Mesothelial cell of epicardium (in vitro differentiated cells): ENCODE results near the gene NAALADL2. TPM values are rescaled to one million over a fixed set of nuclear protein-coding genes. Genes with fewer than 3 reads are reported as not detected.

ENCODE experiments used
- DNase-seq, 2 experiments: peaks; one replicate each; pipeline ENCODE4 v3.0.0; 2021; ENCODE audit warnings: low spot score in 2 of 2; ENCODE audit not compliant: unreplicated experiment in 2 of 2
- H3K27ac Mint-ChIP-seq: 2 replicates; pipeline ENCODE4 v1.8.0; 2021; ENCODE audit warnings: mixed read lengths
- H3K27me3 Mint-ChIP-seq: 2 replicates; pipeline ENCODE4 v1.8.0; 2021; ENCODE audit warnings: low read depth, mixed read lengths
- H3K36me3 Mint-ChIP-seq: 2 replicates; pipeline ENCODE4 v1.8.0; 2021; ENCODE audit warnings: mixed read lengths
- H3K4me1 Mint-ChIP-seq: 2 replicates; pipeline ENCODE4 v1.8.0; 2021; ENCODE audit warnings: mixed read lengths
- H3K4me3 Mint-ChIP-seq: 2 replicates; pipeline ENCODE4 v1.8.0; 2021; ENCODE audit warnings: mild to moderate bottlenecking, moderate library complexity, mixed read lengths
- H3K9me3 Mint-ChIP-seq: 2 replicates; pipeline ENCODE4 v1.8.0; 2021; ENCODE audit warnings: mixed read lengths
- total RNA-seq: library from RNA; stranded (reverse); gene quantifications from 3 replicates; pipeline ENCODE4 v1.2.1, GENCODE V29; 2021
- TF ChIP-seq, protein P1 (sequence below): fragments of 200-600 bp; sonication (generic); IDR thresholded peaks from one replicate; pipeline ENCODE4 v1.5.0; 2021; ENCODE audit warnings: antibody characterized with exemption; ENCODE audit not compliant: unreplicated experiment

NAALADL2 gene
- total RNA-seq, 1 donor from 2014 or later, result 27.9 TPM

DNA sequence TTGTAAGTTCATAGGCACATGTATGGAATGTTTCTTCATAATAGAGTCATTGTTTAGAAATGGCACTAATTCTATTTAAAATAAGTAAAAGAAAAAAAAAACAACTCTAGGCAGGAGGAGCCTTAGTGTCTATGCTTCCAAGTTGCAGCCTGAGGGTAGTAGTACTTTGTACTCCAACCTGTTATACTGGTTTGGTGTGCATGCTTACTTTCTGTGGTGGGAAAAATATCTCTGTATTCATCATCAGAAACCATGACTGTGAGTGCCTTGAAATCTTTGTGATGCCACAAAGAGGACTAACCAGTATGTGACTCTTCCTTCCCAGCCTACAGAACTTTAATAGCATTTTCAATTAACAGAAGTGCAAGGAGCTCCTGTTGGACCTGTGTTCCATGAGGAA is 4.4 kb downstream of the NAALADL2 start:
- peak overlapping the region; percentile 92 for H3K27ac Mint-ChIP-seq

DNA sequence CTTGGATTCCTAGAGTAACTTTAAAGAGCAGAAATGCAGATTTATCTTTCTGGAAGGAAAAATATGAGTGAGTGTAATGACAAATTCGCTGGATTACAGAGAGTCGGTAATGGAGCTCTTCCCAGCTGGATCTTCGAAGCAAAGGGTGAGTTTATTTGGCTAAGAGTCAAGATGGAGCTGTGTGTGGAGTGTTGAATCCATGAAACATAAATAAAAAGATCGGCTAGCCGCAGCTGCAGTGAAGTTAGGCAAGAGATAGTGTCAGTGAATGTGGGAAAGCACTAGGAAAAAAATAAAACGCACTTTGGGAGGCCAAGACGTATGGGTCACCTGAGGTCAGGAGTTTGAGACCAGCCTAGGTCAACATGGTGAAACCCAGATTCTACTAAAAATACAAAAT is 10.3 kb downstream of the NAALADL2 start:
- TF ChIP-seq, protein P1, sequence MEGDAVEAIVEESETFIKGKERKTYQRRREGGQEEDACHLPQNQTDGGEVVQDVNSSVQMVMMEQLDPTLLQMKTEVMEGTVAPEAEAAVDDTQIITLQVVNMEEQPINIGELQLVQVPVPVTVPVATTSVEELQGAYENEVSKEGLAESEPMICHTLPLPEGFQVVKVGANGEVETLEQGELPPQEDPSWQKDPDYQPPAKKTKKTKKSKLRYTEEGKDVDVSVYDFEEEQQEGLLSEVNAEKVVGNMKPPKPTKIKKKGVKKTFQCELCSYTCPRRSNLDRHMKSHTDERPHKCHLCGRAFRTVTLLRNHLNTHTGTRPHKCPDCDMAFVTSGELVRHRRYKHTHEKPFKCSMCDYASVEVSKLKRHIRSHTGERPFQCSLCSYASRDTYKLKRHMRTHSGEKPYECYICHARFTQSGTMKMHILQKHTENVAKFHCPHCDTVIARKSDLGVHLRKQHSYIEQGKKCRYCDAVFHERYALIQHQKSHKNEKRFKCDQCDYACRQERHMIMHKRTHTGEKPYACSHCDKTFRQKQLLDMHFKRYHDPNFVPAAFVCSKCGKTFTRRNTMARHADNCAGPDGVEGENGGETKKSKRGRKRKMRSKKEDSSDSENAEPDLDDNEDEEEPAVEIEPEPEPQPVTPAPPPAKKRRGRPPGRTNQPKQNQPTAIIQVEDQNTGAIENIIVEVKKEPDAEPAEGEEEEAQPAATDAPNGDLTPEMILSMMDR, result no peak
- Mint-ChIP-seq H3K4me3 (no peak overlapping the region), H3K4me1 (peaks cover 11% of the 10 kb centered on the region)

More for the DNA sequence above, 4.4 kb downstream of the NAALADL2 start:
- TF ChIP-seq, protein P1, result no peak
- Mint-ChIP-seq H3K4me3 (peak overlapping the region; percentile 31), H3K36me3 (no peaks in the 10 kb centered on the region), H3K27me3 (no peaks in the 10 kb centered on the region), H3K9me3 (no peaks in the 10 kb centered on the region), H3K4me1 (peaks cover 51% of the 10 kb centered on the region)
- DNase-seq, result no peak

DNA sequence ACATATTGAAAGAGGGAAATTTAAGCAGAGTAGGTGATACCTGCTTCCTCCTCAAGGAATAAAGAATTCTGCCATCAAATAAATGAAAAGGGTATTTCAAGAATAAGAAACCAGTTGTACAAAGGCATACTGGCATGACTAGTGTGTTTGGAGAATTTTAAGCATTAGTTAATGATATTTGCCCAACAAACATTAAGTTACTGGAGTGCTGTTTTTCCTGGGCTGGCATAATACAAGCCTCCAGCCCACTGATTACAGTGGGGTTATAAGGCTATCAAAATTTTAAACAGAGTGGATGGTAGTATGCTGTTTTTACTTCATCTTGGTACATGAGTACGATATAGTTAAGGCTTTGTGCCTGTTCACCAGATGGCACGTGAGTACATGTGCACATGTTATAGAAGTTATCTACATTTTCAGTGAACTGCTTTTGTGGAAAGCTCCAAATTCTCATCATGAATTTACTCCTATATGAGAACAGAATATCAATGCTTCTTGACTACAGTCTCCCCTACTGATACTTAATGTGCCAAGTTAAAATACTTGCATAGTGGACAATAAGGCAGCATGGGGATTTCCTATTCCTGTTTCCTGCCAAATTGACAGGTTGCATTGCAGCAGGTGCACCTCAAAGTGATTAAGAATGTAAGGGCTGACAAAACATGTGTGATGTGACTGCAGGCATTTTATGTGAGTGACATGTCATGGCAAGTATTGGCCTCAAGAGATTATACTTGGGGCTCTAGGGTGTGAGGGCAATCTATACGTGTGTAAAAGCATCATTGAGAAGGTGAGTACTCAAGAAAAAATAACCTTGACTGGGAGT is 14.9 kb downstream of the NAALADL2 start:
- DNase-seq, result no peak
- H3K9me3 Mint-ChIP-seq, result no peaks in the 10 kb centered on the region
- TF ChIP-seq, protein P1, result no peak
- peaks cover 11% of the 10 kb centered on the region for H3K4me1 Mint-ChIP-seq
- H3K27ac Mint-ChIP-seq, result no peak overlapping the region
- H3K27me3 Mint-ChIP-seq, result no peaks in the 10 kb centered on the region
- H3K36me3 Mint-ChIP-seq, result no peaks in the 10 kb centered on the region
- no peak overlapping the region for H3K4me3 Mint-ChIP-seq

More for the DNA sequence above, 10.3 kb downstream of the NAALADL2 start:
- Mint-ChIP-seq H3K36me3 (no peaks in the 10 kb centered on the region), H3K9me3 (no peaks in the 10 kb centered on the region), H3K27me3 (no peaks in the 10 kb centered on the region), H3K27ac (no peak overlapping the region)
- no peak for DNase-seq

DNA sequence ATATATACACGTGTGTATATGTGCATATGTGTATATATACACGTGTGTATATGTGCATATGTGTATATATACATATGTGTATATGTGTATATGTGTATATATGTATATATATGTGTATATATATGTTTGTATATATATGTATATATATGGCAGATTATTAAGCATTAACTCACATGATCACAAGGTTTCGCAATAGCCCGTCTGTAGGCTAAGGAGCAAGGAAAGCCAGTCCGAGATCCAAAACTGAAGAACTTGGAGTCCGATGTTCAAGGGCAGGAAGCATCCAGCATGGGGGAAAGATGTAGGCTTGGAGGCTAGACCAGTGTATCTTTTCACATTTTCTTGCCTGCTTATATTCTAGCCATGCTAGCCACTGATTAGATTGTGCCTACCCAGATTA is 23.7 kb downstream of the NAALADL2 start:
- H3K4me3 Mint-ChIP-seq, result no peak overlapping the region

DNA sequence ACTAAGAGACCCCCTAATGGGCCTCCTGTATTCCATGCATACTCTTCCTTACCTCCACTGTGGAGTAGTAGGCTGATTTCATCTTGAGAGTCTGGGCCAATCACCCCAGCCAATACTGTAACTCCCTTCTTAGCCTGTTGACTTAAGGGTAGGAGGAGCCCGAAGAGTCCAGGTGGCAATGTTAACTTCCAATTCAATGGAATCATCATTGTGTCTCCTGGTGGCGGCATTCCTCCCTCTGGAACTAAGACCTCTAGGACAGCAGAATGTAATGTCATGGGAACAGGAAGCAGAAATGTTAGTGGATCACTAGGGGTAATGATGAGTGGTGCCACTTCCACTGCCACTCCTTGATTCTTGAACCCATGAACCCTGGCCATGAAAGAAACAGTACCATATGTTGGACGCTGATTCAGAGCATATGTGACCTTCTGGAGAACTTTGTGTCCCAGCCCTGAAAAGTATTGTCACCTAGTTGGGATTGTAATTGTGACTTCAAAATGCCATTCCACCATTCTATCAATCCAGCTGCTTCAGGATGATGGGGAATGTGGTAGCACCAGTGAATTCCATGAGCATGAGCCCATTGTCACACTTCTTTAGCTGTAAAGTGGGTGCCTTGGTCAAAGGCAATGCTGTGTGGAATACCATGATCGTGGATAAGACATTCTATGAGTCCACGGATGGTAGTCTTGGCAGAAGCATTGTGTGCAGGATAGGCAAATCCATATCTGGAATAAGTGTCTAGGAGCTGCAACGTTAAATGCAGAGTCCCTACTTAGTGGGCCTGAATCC is 24.9 kb downstream of the NAALADL2 start:
- no peaks in the 10 kb centered on the region for H3K27me3 Mint-ChIP-seq
- H3K27ac Mint-ChIP-seq, result no peak overlapping the region
- H3K9me3 Mint-ChIP-seq, result peaks cover 26% of the 10 kb centered on the region
- H3K4me1 Mint-ChIP-seq, result no peaks in the 10 kb centered on the region
- peaks cover 7% of the 10 kb centered on the region for H3K36me3 Mint-ChIP-seq
- DNase-seq, result no peak
- H3K4me3 Mint-ChIP-seq, result no peak overlapping the region
- TF ChIP-seq, protein P1, result no peak

More for the DNA sequence above, 23.7 kb downstream of the NAALADL2 start:
- H3K27ac Mint-ChIP-seq, result no peak overlapping the region
- H3K9me3 Mint-ChIP-seq, result peaks cover 26% of the 10 kb centered on the region
- H3K36me3 Mint-ChIP-seq, result peaks cover 7% of the 10 kb centered on the region
- H3K27me3 Mint-ChIP-seq, result no peaks in the 10 kb centered on the region
- no peaks in the 10 kb centered on the region for H3K4me1 Mint-ChIP-seq
- TF ChIP-seq, protein P1, result no peak
- DNase-seq, result no peak
